ELR (cell line): ENCODE data around the gene CACNA2D1.
"Not testable (repeated sequence)": the region's sequence is repeated elsewhere in the genome, so short reads cannot be mapped to it uniquely, and the experiment has no call there.

ENCODE experiments used
- DNase-seq: peaks from one replicate; pipeline ENCODE4 v3.0.0-alpha.2; 2015; ENCODE audit warnings: low read depth

Gene CACNA2D1

DNA sequence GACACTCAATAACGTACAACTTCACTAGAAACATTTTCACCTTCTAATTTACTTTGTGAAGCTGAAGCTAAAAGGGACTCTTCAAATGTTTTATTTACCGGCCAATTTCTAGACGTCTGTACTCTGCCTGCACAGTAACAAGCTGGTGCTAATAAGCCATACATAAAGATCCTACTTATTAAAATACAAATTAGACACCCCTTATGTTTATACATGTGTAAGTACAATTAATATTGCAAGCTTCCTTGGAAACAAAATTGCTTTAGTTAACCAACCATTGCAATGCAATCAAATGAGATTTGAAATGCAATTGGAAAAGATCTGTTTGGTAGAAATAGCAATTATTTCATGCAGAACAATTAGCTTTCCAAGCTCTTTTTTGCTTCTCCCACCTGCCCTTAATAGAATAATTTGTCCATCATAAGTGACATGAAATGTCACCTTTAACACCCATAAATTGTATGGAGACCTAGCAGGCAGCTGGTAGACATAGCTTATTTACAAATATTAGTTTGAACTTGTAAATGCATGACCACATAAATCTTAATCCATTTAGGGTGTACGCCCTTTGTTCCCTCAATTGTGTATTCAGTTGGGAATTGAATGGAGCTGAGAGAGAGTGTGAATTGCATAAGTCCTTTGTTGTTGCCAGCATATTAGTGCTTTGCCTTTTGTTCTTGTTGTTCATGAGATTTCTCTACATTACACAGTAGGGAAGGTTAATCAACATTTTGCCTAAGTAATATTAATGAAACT is 277.1 kb downstream of the CACNA2D1 start:
- no peak for DNase-seq

DNA sequence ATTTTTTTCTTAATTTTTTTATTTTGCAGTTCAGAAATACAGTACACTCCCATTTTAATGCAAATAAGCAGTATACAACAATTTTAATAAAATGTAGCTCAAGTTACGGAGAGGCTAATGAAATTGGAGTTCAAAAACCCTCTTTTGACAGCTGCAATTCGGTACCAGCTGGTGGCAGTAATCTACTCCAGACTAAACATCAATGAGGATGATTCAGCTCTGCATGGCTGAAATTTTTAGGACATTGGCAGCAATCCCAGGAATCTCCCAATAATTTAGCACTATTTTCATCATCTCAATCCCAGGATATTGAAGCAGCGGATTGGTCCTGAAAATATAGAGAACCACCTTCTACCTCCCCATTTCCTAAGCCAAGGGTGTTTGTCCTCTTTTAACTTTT is 278.8 kb downstream of the CACNA2D1 start:
- DNase-seq = peak; percentile 57

DNA sequence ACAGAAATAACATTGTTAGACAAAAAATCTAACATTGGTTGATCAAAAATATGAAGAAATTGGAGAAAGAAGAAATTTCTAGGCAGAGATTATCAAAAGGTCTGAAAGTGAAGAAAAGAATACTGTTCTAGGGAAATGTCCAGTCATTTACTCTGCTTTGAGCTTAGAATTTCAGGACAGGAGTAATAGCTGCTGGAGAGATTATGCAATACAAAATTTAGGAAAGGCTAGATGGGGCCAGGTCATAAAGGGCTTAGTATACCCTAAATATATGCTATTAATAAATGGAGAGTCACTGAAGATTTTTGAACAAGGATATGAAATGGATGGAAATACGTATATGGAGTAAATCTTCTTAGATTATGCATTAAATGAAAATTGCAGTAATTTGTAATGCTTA is 279.2 kb downstream of the CACNA2D1 start:
- no peak for DNase-seq

DNA sequence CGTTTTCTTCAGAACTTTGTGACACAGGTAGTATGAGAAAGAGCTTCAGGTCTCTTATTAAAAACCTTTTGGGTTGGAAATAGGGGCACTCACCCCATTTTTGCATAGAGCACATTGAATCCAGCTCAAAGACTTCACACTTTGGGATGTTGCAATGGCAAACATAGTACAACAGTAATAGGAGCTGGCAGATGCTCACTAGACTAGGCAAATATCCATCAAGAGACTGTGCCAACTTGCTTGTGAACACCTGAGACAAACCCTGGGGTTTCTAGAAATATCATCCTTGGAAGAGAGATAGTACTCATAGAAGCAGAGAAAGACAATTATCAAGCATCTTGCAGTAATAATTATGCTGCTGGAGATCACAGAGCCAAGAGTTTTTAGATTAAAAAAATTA is 280.0 kb downstream of the CACNA2D1 start:
- no peak for DNase-seq

DNA sequence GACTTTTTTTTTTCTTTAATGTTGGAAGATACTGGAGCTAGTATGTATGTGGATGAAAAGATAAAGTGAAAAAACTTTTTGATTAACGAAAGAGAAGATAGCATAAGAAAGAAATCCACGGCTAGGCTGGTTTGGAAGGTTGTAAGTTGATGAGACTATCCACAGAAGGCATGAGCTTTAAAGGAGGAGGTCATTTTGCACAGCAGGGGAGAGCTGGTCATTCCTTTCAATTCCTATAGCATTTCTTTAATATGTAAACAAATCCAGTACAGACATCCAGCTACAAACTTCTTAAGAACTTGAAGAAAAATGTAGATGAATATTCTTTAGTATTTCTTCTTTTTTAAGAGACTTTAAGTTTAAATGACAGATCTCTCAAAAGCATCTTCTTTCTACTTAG is 281.3 kb downstream of the CACNA2D1 start:
- DNase-seq = peak; percentile 9

DNA sequence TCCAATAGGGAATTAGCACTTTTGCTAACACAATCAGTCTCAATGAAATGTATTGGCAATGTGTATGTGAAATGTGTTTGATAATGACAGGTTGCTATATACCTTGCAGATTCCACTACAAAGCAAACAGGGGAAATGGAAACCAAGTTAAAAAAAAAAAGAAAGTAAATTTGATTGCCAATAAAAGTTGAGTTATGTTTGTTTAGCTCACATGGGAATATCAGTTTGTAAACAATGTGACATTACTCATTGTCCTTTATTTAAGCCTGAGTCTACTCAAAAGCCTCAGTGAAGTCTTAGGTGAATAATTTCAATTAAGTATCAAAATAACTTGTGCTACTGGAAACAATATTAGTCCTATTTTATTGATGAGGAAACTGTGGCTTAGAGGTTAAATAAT is 285.2 kb downstream of the CACNA2D1 start:
- DNase-seq = no peak

DNA sequence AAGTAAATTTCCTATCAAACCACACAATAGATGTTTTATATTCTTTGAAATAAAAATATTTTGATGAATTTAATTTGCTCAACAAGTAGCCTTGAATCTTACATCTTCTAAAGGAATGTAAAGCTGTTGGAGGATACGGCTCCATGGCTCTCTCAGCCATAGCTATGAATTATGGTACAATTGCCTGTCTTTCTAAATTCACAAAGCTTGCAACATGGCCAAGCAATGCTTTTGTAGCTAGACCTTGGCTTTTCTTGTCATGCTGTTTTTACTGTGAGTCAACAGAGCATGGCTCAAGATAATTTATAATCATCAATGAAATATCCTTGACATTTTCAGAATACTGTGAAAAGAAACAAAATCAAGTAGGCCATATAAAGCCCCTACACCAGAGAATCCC is 286.7 kb downstream of the CACNA2D1 start:
- no peak for DNase-seq

DNA sequence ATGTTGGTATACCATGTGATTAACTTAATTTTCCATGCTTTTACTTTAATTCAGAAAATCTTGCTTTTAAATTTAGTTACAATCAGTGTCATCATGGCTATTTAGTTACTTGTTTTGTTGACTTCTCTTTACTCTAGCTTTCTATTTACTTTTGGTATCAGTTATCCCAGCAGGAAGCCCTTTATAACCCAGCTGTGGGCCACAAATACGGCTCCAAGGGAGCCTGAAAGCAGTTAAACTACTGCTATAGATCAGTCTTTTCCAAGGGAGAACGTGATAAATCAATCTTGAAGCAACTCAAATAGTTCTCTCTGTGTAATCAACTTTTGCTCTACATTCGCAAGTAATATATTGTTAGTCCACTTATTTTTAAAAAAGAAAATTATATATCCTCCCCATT is 287.4 kb downstream of the CACNA2D1 start:
- no peak for DNase-seq

DNA sequence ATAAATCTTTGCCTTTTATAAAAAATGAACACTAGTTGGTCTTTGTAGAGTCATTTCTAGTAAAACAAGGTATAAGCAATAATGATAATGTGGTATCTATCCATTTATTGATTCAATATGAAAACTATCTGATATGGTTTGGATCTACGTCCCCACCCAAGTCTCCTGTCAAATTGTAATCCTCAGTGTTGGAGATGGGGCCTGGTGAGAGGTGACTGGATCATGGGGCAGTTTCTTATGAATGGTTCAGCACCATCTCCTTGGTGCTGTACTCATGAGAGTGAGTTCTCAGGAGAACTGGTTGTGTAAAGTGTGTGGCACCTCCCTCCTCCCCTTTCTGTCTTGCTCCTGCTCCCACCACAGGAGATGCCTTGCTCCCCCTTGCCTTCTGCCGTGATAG is 288.8 kb downstream of the CACNA2D1 start:
- DNase-seq = no peak

DNA sequence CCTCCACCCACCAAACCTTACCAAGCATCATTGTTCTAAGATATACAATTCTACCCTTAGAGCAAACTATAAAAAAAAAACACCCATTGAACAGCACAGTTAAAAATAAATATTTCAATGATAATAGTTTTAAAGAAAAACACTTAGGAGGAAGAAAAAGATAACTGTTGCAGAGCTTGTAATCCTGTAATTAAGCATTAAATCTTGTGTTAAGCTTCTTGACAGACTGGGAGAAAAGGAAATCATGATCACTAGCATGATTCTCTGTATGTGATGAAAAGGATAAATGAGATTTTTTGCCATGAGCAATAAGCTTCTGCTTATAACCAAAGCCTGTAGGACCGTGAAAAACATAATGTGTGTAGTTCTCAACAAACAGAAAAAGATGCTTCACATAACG is 289.8 kb downstream of the CACNA2D1 start:
- DNase-seq = no peak

DNA sequence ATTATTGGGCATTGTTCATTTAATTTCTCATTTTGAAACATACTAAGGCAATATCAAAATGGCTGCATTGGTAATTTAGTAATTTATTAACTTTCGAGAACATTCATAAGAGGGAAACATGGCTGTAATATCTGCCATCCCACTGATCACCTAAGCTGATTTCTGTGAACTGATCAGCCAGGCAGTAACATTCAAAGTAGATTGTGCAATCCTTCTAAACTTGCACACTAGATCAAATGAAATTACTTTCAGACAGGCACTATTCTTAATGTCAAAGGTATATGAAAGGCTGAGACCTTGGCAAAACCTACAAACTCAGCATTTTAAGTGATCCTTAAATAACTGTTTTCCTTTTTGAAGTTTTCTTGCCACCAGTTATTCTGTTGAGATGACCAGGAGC is 290.7 kb downstream of the CACNA2D1 start:
- no peak for DNase-seq

DNA sequence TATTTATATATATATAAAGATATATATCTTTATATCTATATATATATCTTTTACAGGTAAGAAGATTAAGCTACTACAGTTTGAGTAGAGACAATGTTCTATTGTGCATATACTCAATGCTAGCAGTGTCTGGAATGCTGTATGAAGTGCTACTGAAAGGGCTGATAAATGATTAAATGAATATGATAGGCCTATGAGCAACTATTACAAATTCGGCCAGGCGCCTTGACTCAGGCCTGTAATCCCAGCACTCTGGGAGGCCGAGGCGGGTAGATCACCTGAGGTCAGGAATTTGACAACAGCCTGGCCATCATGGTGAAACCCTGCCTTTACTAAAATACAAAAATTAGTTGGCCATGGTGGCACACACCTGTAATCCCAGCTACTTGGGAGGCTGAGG is 297.1 kb downstream of the CACNA2D1 start:
- DNase-seq = no peak

DNA sequence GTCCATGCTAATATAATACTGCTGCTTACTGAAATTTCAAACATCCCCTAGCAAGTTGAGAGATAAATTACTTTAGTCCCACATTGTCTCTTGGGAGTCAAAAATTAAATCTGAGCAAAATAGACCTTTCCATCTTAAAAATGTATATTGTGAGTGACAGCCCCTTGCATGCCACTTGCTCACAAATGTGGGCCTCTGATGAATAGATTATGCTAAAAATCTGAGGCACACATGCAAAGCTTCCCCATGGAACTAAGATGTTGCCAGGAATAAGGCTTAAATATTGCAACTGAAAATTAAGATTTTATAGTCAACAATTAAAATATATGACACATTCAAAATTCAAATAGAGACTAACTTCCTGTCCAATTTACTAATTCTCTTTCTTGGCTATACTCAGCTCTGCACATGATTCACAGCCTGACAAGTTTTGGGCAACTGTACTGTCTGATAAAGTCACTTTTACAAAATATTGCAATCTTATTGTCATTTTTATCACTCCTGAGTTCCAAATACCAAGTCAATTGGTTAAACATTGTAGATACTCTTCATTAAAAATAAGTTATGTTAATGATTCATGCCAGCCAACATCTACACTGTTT is 301.2 kb downstream of the CACNA2D1 start:
- DNase-seq = no peak

DNA sequence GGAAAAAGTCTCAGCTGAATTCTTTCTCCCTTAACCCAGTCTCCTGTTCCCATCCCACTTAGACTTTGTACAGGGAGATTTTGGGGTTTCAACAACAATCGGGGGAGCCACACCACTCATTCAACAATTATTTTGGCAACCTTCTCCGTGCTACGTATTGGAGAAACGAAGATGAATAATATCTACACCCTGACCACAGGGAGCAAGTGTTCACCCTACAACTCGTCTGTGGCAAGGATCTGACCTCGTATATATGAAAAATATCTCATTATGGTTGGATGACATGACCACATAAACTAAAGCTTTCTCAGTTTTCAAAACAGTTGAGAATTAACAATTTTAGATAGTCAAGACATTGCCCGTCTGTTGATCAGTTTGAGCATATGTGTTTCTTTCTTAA is 302.1 kb downstream of the CACNA2D1 start:
- DNase-seq = peak; percentile 8

DNA sequence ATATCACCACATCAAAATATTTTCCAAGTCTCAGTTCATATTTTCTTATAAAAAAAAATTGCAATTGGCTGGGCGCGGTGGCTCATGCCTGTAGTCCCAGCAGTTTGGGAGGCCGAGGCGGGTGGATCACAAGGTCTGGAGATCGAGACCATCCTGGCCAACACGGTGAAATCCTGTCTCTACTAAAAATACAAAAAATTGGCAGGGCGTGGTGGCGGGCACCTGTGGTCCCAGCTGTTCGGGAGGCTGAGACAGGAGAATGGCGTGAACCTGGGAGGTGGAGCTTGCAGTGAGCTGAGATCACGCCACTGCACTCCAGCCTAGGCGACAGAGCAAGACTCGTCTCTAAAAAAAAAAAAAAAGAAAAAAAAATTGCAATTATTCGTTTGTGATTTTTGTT is 303.0 kb downstream of the CACNA2D1 start:
- not testable (repeated sequence) for DNase-seq

DNA sequence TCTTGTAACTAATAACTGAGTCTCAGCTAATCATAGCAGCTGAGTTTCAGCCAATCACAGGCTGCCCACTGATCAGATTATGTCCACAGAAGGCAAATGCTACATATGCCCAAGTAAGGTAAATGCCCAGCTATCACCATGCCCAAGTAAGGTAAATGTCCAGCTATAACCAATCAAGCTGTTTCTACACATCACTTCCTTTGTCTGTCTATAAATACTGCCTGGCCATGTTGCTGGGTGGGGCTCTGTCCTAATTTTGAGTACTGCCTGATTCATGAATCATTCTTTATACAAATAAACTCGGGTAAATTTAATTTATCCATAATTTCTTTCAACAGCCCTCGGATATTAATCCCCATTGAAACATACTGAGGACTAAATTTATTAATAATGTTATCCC is 312.4 kb downstream of the CACNA2D1 start:
- no peak for DNase-seq

DNA sequence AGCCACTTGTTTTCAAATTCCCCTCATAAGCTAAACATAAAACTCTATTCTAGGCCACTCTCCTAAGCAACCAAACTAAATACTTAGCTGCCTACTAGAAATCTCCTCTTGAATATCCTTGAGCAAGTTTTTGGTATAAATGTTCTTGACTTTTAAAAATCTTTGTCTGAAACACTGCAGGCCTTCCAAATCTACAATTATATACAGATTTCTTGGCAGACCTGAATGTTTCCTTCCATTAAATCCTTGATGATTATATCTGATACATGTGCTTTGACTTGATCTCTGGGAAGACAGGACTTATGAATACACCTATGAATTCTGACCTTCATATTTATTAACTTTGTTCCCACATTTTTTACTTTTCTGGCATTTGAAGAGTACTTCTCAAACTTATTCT is 314.5 kb downstream of the CACNA2D1 start:
- no peak for DNase-seq

DNA sequence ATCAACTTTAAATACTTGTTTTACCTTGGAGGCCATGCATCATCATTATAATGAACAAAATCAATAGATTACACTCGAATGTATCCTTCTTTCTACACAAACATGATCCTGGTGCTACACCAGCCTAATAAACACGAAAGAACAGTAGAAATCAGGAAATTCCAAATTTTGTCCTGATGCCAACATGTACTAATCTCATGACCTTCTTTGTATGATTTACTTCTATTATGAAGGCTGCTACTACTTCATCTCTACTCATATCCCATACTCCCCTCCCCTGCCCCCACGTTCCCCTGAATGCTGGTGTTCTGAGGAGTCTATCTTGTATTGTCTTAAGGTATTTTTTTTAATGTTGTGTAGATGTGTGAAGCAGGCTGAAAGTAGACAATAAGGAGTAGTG is 315.0 kb downstream of the CACNA2D1 start:
- DNase-seq = no peak

DNA sequence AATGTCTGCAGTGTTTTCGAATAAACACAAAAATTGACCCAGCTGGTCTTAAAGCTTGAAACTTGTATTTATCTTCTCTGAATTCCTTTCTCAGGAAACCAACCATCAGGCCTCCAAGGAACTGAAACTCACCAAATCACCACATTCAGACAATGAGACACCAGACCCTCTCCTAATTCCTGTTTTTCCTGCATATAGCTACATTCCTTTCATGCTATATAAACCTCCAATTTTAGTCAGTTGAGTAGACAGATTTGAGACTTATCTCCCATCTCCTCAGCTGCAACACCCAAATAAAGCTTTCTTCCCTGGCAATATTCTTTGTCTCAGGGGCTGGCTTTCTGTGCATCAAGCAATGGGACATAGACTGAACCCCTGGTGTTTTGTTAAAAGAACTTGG is 317.0 kb downstream of the CACNA2D1 start:
- DNase-seq = no peak

DNA sequence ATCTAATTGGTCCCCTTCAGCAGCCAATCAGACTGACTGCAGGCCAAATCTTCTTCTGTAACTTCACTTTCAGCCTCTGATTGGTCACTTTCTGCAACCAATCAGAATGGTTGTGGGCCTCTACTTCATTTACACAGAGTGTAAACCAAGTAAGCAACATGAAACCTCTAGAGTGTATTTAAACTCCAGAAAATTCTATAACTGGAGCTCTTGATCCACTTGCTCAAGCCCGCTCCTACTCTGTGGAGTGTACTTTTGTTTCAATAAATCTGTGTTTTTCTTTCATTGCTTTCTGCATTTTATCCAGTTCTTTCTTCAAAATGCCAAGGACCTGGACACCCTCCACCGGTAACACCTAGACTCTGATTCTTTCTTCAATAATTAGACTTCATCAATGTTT is 319.1 kb downstream of the CACNA2D1 start:
- no peak for DNase-seq

DNA sequence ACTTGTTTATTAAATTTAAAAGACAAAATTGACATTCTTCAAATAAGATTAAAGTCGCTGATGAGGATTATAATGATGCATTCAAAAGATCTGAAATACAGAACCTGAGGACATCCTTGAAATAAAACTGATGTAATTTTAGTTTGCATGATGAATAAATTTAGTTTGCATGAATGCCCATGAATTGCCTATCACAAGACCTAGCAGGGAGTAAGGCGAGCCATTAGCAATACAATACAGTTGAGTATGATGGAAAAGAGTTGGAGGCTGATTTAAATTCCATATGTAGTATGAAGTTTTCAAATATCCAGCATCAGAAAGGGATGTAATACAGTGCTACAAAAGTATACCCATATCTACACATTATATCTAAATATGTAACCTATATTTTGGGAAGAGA is 321.3 kb downstream of the CACNA2D1 start:
- DNase-seq = no peak

DNA sequence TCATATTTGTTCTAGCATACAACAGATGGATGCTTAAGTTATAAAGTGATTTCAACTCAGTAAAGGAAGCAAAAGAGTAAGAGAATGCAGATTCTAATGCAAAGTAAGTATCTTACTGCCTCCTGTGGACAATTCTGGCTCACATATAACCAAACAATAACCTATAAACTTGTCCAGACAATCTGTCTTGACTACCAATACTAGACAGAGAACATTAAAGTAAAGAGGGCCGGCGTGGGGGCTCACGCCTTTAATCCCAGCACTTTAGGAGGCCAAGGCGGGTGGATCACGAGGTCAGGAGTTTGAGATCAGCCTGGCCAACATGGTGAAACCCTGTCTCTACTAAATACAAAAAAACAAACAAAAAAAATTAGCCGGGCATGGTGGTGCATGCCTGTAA is 329.3 kb downstream of the CACNA2D1 start:
- no peak for DNase-seq

DNA sequence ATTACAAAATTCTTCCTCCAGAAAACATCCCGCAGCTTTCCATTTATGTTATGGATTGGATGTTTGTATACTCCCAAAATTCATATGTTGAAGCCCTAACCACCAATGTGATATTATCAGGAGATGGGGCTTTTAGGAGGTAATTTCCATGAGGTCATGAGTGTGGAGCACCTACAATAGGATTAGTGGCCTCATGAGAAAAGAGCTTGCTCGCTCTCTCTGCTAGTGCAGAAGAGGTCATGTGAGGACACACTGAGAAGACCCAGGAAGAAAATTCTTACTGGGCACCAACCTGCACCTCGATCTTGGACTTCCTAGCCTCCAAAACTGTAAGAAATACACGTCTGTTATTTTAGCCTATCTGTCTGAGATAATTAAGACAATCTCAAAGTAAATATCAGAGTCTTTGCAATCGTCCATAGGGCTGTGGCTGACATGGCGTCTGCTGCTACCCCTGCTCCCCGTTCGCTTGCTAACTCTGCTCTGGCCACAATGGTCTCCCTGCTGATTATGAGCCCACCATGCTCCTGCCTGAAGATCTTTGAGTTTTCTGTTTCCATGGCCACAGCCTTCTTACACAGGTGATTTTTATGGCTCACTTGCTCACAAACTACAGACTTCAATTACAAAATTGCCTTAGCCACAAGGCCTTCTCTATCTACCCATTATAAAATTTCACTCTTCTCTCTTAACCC is 333.3 kb downstream of the CACNA2D1 start:
- DNase-seq = no peak

DNA sequence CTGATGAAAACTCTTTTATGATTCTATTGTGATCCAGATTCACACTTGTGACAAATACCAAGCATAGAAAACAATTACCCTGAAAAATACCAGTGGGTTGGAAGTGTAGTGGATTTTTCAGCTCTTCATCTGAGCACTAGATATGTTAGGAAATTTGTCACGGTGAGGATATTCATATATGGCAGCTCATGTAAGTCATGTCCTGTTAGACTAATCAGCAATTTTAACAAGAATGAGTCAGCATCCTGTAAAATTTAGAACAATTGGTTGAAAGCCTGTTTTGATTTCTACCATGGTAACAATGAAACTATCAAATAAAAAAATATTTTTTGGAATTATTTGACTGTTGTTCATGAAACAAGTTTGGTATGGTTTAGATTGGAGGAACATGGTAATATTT is 334.3 kb downstream of the CACNA2D1 start:
- DNase-seq = peak; percentile 69
